ENCODE measurements around the gene CCDC89.

The CCDC89 gene

DNA sequence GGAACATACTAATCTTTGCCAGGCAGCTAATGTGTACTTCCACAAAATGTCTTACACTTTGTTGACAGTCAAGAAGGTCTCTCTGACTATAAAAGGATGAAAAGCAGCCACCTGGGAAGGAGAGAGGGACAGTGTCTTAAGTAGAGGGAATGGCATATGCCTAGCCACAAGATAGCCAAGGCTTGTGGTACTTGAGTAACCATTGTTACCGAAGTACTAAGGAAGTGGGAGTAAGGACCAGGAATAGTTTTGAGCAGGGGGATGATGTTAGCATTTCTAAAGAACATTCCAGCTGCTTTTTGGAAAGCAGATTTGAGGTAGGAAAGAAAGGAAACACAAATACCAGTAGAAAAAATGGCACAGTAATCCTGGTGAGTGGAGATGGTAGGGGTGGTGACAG, 34.9 kb downstream of the CCDC89 start:
- no peak for ATAC-seq

DNA sequence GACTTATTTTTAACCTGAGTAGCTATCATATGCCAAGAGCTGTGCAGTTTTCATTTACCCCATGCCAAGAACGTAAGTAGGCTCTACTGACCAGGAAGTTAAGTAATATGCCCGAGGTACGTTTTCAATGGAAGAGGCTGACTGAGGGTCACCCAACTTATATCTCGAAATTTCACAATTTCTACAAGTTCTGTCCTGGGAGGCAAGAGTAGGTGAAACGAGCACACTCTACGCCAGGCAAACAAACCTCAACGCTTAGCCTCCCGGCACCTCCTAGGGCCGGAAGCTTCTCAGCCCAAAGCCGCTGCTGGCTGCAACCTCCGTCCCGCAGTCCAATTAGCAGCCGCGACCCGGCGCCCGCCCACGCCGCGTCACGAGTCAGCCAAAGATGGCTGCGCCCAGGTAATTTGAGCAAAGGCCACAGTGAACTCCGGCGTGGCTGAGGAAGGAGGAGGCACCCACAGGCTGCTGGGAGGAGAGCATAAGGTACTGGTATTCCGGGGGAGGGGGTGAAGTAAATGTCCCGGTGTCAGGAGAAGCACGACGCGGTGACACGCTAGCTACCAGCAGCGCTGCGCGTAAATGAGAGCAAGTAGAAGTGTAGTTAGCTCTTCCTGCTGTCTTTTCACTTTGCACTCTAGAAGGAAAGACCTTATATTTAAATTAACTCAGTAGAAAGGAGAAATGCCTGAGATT, 38.2 kb downstream of the CCDC89 start, which contains the start of gene TMEM126A:
TSS of gene TMEM126A (plus strand) at position 364 of the 696 bp plus-strand sequence. CDS start 2,289 bp downstream, outside the sequence.
- ATAC-seq = peak; percentile 98 to 99

DNA sequence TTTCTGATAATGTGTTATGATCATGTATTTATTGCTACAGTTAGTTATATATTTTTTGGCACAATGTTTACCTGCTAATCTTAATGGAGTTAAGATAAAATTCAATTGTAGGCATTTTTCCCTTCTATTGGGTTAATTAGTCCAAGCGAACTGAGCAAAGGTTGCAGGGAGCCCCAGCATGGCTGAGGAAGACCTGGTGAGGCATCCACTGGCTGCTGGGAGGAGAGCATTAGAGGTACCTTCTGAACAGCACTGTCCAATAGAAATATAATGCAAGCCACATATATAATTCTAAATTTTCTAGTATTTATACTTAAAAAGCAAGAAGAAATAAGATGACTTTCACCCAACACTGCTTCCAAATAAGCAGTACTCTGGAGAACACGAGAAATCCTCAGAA, 38.9 kb downstream of the CCDC89 start:
- ATAC-seq = no peak

DNA sequence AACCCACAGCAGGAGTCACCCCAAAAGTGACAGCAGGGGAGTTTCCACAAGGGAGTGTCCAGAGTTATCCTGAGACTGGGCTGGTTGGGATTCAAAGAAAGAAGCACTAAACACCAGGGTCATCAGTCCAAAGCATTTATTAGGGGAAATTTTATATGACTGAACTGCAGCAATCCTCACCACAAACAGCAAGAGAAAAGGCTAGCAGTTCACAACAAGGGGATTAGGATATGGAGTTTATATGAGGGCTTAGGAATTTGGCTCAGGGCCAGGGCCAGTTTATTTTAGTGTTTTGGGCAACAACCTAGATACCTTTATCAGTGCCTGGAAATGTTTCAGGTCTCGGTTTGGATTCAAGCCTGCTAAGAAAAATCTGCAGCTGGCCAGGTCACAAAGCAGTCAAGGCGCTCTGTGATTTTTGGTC, 42.8 kb downstream of the CCDC89 start:
- ATAC-seq = no peak

DNA sequence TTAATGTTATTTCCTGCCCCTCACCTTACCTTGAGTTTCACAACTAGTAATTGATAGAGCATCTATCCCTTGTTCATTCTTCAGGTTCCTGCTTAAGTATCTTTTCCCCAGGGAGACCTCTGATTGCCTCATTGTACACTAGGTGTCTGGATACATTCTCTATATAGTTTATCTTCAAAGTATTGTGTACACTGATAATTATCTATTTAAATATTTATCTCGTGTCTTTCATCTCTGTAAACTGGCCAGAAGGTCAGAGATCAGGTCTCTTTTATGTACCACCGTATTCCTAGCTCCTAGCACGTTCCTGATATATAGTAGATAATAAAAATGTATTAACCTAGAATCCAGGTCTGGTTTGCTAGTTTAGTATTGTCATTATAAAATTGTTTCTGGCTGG, 51.2 kb downstream of the CCDC89 start:
- no peak for ATAC-seq

Data from activated CD4-positive, CD25-positive, alpha-beta regulatory T cell treated with anti-CD3 and anti-CD28 coated beads, Interleukin-2, amount 50 U/mL, for 24 hours (primary cell).